Measurements from ENCODE around the gene CRYBG3.

- TF ChIP-seq, protein P1, sequence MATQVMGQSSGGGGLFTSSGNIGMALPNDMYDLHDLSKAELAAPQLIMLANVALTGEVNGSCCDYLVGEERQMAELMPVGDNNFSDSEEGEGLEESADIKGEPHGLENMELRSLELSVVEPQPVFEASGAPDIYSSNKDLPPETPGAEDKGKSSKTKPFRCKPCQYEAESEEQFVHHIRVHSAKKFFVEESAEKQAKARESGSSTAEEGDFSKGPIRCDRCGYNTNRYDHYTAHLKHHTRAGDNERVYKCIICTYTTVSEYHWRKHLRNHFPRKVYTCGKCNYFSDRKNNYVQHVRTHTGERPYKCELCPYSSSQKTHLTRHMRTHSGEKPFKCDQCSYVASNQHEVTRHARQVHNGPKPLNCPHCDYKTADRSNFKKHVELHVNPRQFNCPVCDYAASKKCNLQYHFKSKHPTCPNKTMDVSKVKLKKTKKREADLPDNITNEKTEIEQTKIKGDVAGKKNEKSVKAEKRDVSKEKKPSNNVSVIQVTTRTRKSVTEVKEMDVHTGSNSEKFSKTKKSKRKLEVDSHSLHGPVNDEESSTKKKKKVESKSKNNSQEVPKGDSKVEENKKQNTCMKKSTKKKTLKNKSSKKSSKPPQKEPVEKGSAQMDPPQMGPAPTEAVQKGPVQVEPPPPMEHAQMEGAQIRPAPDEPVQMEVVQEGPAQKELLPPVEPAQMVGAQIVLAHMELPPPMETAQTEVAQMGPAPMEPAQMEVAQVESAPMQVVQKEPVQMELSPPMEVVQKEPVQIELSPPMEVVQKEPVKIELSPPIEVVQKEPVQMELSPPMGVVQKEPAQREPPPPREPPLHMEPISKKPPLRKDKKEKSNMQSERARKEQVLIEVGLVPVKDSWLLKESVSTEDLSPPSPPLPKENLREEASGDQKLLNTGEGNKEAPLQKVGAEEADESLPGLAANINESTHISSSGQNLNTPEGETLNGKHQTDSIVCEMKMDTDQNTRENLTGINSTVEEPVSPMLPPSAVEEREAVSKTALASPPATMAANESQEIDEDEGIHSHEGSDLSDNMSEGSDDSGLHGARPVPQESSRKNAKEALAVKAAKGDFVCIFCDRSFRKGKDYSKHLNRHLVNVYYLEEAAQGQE (IDR thresholded peaks at IDR 0.05): no peak
- TF ChIP-seq, protein P2, sequence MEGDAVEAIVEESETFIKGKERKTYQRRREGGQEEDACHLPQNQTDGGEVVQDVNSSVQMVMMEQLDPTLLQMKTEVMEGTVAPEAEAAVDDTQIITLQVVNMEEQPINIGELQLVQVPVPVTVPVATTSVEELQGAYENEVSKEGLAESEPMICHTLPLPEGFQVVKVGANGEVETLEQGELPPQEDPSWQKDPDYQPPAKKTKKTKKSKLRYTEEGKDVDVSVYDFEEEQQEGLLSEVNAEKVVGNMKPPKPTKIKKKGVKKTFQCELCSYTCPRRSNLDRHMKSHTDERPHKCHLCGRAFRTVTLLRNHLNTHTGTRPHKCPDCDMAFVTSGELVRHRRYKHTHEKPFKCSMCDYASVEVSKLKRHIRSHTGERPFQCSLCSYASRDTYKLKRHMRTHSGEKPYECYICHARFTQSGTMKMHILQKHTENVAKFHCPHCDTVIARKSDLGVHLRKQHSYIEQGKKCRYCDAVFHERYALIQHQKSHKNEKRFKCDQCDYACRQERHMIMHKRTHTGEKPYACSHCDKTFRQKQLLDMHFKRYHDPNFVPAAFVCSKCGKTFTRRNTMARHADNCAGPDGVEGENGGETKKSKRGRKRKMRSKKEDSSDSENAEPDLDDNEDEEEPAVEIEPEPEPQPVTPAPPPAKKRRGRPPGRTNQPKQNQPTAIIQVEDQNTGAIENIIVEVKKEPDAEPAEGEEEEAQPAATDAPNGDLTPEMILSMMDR (IDR thresholded peaks at IDR 0.05; ENCODE audit: low read depth, low read length, missing input control): peak; percentile 5
- TF ChIP-seq SP1 (IDR thresholded peaks at IDR 0.05) (no peak), GABPA (IDR thresholded peaks at IDR 0.05 in 1 of 2, conservative IDR thresholded peaks at IDR 0.05 in 1 of 2) (no peak), JUND (IDR thresholded peaks at IDR 0.05) (peak; percentile 92)
- TF ChIP-seq, protein P3, sequence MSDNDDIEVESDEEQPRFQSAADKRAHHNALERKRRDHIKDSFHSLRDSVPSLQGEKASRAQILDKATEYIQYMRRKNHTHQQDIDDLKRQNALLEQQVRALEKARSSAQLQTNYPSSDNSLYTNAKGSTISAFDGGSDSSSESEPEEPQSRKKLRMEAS (IDR thresholded peaks at IDR 0.05): no peak
Measured at GRCh38 chr3:97917813-97918536, 96.2 kb downstream of the CRYBG3 start.
